MCF 10A (cell line): ENCODE results near the gene AHNAK. TPM values are rescaled to one million over a fixed set of nuclear protein-coding genes. Genes with fewer than 3 reads are reported as not detected.

Source experiments
- BruUV-seq: library from RNA; stranded (reverse); fragments of 400-500 nt; replicated peaks from 2 replicates; lab custom pipeline; 2021; lab: Mats Ljungman, UMichigan
- CTCF ChIA-PET: fragments of 300-600 bp; sonication (Branson Sonifier 250); formaldehyde crosslinking; extraction: SDS; loops from one replicate; lab custom pipeline; 2021; ENCODE audit warnings: antibody characterized with exemption, inconsistent platforms; lab: Yijun Ruan, JAX
- POLR2A ChIA-PET: fragments of 300-600, 350-650 bp; sonication (Branson Sonifier 250); formaldehyde crosslinking; extraction: SDS; loops from one replicate; lab custom pipeline; 2020; ENCODE audit warnings: antibody characterized with exemption, inconsistent platforms; lab: Yijun Ruan, JAX
- DNase-seq: peaks from one replicate; pipeline ENCODE4 v3.0.0-alpha.2; 2018; ENCODE audit not compliant: unreplicated experiment
- H3K27ac Mint-ChIP-seq: one replicate; pipeline ENCODE4 v1.8.0; 2022; ENCODE audit warnings: mild to moderate bottlenecking, low read depth, mixed read lengths; ENCODE audit not compliant: unreplicated experiment
- H3K27me3 Mint-ChIP-seq: one replicate; pipeline ENCODE4 v1.8.0; 2022; ENCODE audit warnings: mixed read lengths; ENCODE audit not compliant: insufficient read depth, unreplicated experiment
- H3K36me3 Mint-ChIP-seq: one replicate; pipeline ENCODE4 v1.8.0; 2022; ENCODE audit warnings: mild to moderate bottlenecking, moderate library complexity, mixed read lengths; ENCODE audit not compliant: insufficient read depth, unreplicated experiment
- H3K4me1 Mint-ChIP-seq: one replicate; pipeline ENCODE4 v1.8.0; 2022; ENCODE audit warnings: mixed read lengths; ENCODE audit not compliant: insufficient read depth, unreplicated experiment
- H3K4me3 Mint-ChIP-seq: one replicate; pipeline ENCODE4 v1.8.0; 2022; ENCODE audit warnings: mild to moderate bottlenecking, moderate library complexity, mixed read lengths; ENCODE audit not compliant: unreplicated experiment
- H3K9me3 Mint-ChIP-seq: one replicate; pipeline ENCODE4 v1.8.0; 2022; ENCODE audit warnings: mixed read lengths; ENCODE audit not compliant: unreplicated experiment
- CTCF ChIP-seq: fragments of 200-600 bp; IDR thresholded peaks from one replicate; pipeline ENCODE4 v1.8.0; 2022; ENCODE audit warnings: antibody characterized with exemption, mild to moderate bottlenecking; ENCODE audit not compliant: unreplicated experiment
- intact Hi-C: fragments of 100-400 bp; cut with micrococcal nuclease; formaldehyde crosslinking; loops from 2 replicates; pipeline ENCODE4 v1.14.1; 2022
- total RNA-seq: library from RNA; stranded (reverse); gene quantifications from 2 replicates; pipeline ENCODE4 v1.2.3, GENCODE V29; 2022

The AHNAK gene
- total RNA-seq, 1 experiment from 2014 or later: 429 TPM

DNA sequence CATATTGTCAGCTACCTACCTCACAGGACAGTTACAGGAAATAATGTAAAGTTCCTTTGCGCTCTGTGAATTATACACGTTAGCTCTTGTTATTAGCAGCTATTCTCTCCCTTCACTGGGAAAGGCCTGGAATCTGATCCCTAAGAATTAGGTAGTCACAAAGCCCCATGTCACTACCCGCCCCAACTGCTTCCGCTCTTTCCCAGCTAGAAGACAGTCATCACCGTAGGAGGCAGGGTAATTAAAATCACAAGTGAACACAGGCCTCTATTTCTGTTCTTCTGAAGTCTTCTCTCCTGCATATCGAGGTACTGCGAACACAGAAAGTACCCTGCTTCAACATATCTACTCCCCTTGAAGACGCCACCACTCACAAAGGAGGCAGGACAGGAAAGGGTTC lies 12.6 kb upstream of the AHNAK start:
- Mint-ChIP-seq H3K4me3 (no peak overlapping the region), H3K27me3 (no peaks in the 10 kb centered on the region), H3K36me3 (peaks cover 75% of the 10 kb centered on the region), H3K27ac (peak overlapping the region; percentile 72), H3K9me3 (no peaks in the 10 kb centered on the region), H3K4me1 (peaks cover 55% of the 10 kb centered on the region)
- DNase-seq: no peak
- intact Hi-C loops: no loop called here
- ChIA-PET POLR2A (interaction anchor here (0.6 to 13.5 kb wide), 10 partner anchors 9 to 297 kb away, joined by 3 to 599 read pairs (median 12); partner anchors contain the start of genes AHNAK, LBHD1, TUT1 and UQCC3), CTCF (interaction anchor here (0.6 to 6.9 kb wide), 13 partner anchors 11 to 227 kb away, joined by 3 to 225 read pairs (median 4); partner anchors contain the start of gene AHNAK)
- TF ChIP-seq CTCF: no peak
- BruUV-seq: no TSS peak

DNA sequence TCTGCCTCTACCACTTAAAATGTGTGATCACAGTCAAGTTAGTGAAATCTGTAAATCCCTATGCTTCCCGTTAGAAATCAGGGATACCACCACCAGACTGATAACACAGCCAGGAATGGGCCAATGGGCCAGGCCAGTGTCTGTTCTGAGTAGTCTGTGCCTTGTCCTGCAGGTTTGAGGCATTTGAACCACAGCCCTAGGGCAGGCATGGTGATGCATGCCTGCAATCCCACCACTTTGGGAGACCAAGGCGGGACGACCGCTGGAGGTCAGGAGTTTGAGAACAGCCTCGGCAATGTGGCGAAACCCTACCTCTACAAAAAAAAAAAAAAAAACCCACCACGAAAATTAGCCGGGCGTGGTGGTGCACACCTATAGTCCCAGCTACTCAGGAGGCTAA lies 12.1 kb upstream of the AHNAK start:
- H3K27ac Mint-ChIP-seq: no peak overlapping the region

GRCh38 chr11:62556875-62557631 lies 10.4 kb upstream of the AHNAK start:
- Mint-ChIP-seq H3K4me3 (peak overlapping the region; percentile 70), H3K36me3 (peaks cover 54% of the 10 kb centered on the region), H3K27ac (peak overlapping the region; percentile 95), H3K4me1 (peaks cover 73% of the 10 kb centered on the region), H3K9me3 (no peaks in the 10 kb centered on the region), H3K27me3 (no peaks in the 10 kb centered on the region)
- TF ChIP-seq CTCF: no peak
- ChIA-PET CTCF (interaction anchor here (0.6 to 6.9 kb wide), 13 partner anchors 15 to 175 kb away, joined by 3 to 225 read pairs (median 5); partner anchors contain the start of gene AHNAK), POLR2A (interaction anchor here (0.6 to 13.5 kb wide), 18 partner anchors 9 to 739 kb away, joined by 3 to 599 read pairs (median 5); partner anchors contain the start of genes AHNAK, B3GAT3, BSCL2 and C11orf98)
- peak; percentile 43 for DNase-seq
- intact Hi-C loops: no loop called here
- no TSS peak for BruUV-seq

More for the DNA sequence above, 12.1 kb upstream of the AHNAK start:
- no peak overlapping the region for H3K4me3 Mint-ChIP-seq
- DNase-seq: no peak
- no peaks in the 10 kb centered on the region for H3K27me3 Mint-ChIP-seq
- POLR2A ChIA-PET: interaction anchor here (0.6 to 13.5 kb wide), 6 partner anchors 13 to 164 kb away, joined by 3 to 599 read pairs (median 18); partner anchors contain the start of genes AHNAK and TUT1
- H3K36me3 Mint-ChIP-seq: peaks cover 70% of the 10 kb centered on the region
- BruUV-seq: no TSS peak
- no peaks in the 10 kb centered on the region for H3K9me3 Mint-ChIP-seq
- H3K4me1 Mint-ChIP-seq: peaks cover 60% of the 10 kb centered on the region
- no peak for TF ChIP-seq CTCF
- intact Hi-C loops: no loop called here
- CTCF ChIA-PET: interaction anchor here (0.7 to 6.9 kb wide), 11 partner anchors 16 to 227 kb away, joined by 3 to 225 read pairs (median 4); partner anchors contain the start of gene AHNAK
